GM21825 (cell line): Measurements from ENCODE around the gene PPP2R2D.
"Not testable (repeated sequence)": the region's sequence is repeated elsewhere in the genome, so short reads cannot be mapped to it uniquely, and the experiment has no call there.

Experiments used
- ATAC-seq: cut with Tn5 transposase; IDR thresholded peaks from one replicate; pipeline ENCODE4 v1.9.1; 2021; ENCODE audit warnings: mild to moderate bottlenecking, moderate library complexity; ENCODE audit not compliant: unreplicated experiment

The PPP2R2D gene

GRCh38 chr10:131944976-131945695 is 44.3 kb downstream of the PPP2R2D start:
- no peak for ATAC-seq

- no peak for ATAC-seq
Measured at GRCh38 chr10:131946321-131946751, 45.5 kb downstream of the PPP2R2D start.

GRCh38 chr10:131946880-131947279 is 46.1 kb downstream of the PPP2R2D start:
- ATAC-seq = no peak

- no peak for ATAC-seq
Measured at GRCh38 chr10:131947631-131948347, 47.0 kb downstream of the PPP2R2D start.

GRCh38 chr10:131948501-131948900 is 47.7 kb downstream of the PPP2R2D start:
- ATAC-seq = no peak

GRCh38 chr10:131949041-131949862 is 48.4 kb downstream of the PPP2R2D start:
- ATAC-seq = no peak

- not testable (repeated sequence) for ATAC-seq
Measured at GRCh38 chr10:131949908-131950307, 49.1 kb downstream of the PPP2R2D start.

GRCh38 chr10:131954356-131954965 is 53.7 kb downstream of the PPP2R2D start:
- no peak for ATAC-seq

- no peak for ATAC-seq
Measured at GRCh38 chr10:131955591-131956340, 55.0 kb downstream of the PPP2R2D start.

GRCh38 chr10:131959841-131960240 is 59.0 kb downstream of the PPP2R2D start:
- no peak for ATAC-seq

GRCh38 chr10:131960631-131961046 is 59.8 kb downstream of the PPP2R2D start:
- ATAC-seq = no peak

GRCh38 chr10:131961047-131961776 is 60.4 kb downstream of the PPP2R2D start:
- ATAC-seq = no peak

- ATAC-seq = no peak
Measured at GRCh38 chr10:131961777-131962662, 61.2 kb downstream of the PPP2R2D start.

- ATAC-seq = no peak
Measured at GRCh38 chr10:131963350-131963749, 62.5 kb downstream of the PPP2R2D start.

- ATAC-seq = no peak
Measured at GRCh38 chr10:131963811-131964210, 63.0 kb downstream of the PPP2R2D start.

- ATAC-seq = no peak
Measured at GRCh38 chr10:131964298-131964697, 63.5 kb downstream of the PPP2R2D start.

GRCh38 chr10:131968949-131969348 is 68.1 kb downstream of the PPP2R2D start:
- no peak for ATAC-seq

- no peak for ATAC-seq
Measured at GRCh38 chr10:131970946-131971345, 70.1 kb downstream of the PPP2R2D start.

GRCh38 chr10:131971591-131971990 is 70.8 kb downstream of the PPP2R2D start:
- no peak for ATAC-seq
